NCI-H524 treated with DMSO at 0.1 percent for 48 hours (cell line): Measurements from ENCODE around the gene G6PC1.
"Not testable (repeated sequence)": the region's sequence is repeated elsewhere in the genome, so short reads cannot be mapped to it uniquely, and the experiment has no call there.

ENCODE experiments used
- DNase-seq: peaks from one replicate; lab custom pipeline; 2025; lab: John Stamatoyannopoulos, UW

The G6PC1 gene

DNA sequence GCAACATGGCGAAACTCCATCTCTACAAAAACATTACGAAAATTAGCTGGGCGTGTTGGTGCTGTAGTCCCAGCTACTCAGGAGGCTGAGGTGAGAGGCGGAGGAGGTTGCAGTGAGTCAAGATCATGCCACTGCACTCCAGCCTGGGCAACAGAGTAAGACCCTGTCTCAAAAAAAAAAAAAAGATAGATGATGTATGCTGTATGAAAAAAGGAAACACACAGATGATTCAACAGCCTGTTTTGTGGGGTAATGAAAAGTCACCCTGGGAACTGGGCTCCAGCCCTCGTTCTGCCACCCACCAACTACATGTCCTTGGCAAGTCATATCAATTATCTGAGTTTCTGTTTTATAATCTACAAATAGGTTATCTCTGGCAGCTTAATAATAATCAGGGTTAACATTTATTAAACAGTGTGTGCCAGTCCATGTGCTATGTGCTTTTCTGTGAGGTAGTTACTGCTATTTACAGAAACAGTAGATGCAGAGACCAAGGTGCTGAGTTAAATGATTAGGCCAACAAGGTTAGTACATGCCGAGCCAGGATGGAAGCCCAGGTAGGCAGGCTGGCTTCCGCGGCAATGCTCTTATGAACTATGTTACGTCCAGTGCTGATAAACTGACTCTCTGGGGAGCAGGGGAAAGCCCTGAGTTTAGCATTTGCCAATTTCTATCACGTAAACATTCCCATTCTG lies 1.1 kb downstream of the G6PC1 start:
- DNase-seq = no peak

DNA sequence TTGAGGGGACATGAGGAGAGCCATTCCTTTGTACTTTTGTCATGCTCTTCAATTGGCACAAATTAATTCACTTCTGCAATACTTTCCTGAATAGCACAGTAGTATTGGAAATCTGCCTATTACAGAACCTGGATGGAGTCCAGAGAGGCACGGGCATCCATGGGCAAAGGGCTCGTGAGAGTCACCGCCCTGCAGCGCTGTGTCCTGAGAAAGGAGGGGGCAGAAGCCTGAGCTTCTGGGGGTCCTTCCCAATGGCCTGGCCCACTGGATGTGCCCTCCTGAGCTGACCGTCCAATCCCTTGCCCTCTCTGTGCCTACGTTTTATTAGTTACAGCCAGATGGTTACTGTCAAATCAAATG lies 3.5 kb downstream of the G6PC1 start:
- DNase-seq = no peak

DNA sequence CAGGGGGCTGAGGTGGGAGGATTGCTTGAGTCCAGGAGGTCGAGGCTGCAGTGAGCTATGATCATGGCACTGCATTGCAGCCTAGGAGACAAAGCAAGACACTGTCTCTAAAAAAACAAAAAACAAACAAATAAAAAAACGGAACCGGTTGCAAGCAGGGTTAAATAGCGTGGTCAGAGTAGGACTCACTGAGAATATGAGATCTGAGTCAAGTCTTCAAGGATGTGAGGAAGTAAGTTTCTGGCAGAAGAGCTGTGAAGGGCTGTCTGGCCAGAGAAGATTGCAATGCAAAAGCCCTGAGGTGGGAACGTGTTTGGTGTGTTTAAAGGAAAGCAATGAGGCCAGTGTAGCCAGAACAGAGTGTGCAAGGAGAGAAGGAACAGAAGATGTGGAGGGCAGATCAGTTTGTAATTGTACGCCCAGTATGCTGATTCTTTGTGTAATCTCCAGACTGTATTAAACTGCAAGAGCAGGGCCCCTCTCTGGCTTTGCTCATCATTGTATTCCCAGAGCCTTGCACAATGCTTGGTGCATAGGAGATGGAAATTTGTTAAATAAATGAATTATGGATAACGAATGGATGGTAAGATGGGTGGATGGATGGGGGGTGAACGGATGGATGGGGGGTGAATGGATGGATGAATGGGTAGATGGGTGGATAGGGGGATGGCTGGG lies 6.3 kb downstream of the G6PC1 start:
- no peak for DNase-seq

DNA sequence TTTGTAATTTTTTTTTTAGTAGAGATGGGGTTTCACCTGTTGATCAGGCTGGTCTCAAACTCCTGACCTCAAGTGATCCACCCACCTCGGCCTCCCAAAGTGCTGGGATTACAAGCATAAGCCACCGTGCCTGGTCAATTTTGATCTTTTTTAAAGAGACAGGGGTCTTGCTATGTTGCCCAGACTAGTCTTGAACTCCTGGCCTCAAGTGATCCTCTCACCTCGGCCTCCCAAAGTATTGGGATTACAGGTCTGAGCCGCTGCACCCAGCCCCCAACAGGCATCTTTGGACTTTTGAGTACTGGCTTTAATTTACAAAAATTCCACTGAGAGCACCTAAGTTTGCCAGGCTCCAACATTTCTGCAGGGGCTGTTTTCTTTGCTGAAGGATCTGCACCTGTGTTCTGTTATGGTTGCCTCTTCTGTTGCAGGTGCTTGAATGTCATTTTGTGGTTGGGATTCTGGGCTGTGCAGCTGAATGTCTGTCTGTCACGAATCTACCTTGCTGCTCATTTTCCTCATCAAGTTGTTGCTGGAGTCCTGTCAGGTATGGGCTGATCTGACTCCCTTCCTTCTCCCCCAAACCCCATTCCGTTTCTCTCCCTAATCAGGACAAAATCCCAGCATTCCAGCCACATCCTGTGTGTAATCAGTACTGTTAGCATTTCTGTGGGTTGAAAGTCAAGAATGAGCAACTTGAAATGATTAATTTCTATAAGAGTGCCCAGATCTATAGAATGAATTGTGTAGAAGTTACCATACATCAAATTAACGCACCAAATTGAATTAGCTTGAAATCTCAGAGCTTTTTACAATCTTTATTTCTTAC lies 8.5 kb downstream of the G6PC1 start:
- DNase-seq = no peak

DNA sequence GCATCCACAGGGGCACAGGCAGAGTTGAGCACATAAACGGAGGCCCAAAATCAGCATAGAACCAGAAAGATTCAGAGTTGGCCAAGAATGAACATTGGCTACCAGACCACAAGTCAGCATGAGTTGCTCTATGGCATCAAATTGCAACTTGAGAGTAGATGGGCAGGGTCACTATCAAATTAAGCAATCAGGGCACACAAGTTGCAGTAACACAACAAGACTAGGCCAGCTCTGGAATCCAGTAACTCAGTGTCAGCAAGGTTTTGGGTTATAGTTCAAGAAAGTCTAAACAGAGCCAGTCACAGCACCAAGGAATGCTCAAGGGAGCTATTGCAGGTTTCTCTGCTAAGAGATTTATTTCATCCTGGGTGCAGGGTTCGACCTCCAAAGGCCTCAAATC lies 12.9 kb downstream of the G6PC1 start:
- no peak for DNase-seq

DNA sequence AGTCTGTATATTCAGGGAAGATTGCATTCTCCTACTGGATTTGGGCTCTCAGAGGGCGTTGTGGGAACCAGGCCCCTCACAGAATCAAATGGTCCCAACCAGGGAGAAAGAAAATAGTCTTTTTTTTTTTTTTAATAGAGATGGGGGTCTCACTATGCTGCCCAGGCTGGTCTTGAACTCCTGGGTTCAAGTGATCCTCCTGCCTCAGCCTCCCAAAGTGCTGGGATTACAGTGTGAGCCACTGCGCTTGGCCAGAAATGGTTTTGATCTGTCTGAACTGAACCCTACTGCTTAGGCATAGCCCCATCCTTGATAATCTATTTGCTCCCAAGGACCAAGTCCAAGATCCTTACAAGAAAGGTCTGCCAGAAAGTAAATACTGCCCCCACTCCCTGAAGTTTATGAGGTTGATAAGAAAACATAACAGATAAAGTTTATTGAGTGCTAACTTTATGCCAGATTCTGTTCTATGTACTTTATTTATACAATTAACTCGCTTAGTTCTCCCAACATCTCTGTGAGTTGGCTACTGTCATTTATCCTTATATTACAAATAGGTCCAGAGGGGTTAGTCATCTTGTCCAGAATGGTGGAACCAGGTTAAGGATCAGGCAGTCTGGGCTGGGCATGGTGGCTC lies 13.5 kb downstream of the G6PC1 start:
- DNase-seq = no peak

DNA sequence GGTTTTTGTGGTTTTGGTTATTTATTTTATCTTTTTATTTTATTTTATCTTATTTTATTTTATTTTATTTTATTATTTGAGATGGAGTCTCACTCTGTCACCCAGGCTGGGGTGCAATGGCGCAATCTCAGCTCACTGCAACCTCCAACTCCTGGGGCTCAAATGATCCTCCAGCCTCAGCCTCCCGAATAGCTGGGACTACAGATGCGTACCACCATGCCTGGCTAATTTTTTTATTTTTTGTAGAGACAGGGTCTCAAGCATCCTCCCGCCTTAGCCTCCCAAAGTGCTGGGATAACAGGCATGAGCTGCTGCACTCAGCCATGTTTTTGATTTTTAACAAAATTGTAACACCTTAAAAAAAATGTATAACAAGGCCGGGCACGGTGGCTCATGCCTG lies 14.7 kb downstream of the G6PC1 start:
- not testable (repeated sequence) for DNase-seq

DNA sequence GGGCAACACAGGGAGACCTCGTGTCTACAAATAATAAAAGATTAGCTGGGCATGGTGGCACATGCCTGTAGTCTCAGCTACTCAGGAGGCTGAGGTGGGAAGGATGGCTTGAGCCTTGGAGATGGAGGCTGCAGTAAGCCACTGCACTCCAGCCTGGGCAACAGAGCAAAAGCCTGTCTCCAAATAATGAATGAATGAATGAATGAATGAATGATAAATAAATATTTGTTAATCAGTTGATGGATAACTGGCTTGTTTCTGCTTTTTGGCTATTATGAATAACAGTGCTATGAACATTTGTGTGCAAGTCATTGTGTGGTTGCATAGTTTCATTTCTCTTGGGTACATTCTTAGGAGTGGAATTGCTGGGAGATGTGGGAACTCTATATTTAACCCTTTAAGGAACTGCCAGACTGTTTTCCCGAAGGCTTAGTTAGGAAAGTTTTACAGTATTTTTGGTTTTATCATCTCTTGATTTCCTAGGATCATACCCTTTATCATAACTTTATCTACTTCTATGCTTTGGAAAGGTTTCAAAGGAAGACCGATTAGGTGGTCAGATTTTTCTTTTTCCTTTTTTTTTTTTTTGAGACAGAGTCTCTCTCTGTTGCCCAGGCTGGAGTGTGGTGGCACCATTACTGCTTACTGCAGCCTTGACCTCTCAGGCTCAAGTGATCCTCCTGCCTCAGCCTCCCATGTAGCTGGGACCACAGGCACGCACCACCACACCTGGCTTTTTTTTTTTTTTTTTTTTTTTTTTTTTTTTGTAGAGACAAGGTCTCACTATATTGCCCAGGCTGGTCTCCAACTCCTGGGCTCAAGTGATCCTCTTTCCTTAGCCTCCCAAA lies 16.0 kb downstream of the G6PC1 start:
- DNase-seq = not testable (repeated sequence)

DNA sequence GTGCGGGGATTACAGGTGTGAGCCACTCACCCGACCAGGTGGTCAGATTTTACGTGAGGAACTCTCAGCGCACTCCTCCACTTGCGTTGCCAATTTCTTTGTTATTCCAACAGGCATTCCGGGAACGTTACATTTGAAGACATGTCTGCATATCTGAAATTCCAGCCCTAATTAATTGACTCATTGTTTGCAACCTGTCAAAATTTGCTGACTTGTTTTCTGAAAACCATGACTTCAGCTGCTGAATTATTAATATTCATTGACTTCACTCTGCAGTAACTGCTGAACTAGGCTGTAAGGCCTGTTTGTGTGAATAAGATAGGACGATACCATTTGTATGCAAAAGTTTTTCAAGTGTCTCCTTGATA lies 16.6 kb downstream of the G6PC1 start:
- DNase-seq = no peak

DNA sequence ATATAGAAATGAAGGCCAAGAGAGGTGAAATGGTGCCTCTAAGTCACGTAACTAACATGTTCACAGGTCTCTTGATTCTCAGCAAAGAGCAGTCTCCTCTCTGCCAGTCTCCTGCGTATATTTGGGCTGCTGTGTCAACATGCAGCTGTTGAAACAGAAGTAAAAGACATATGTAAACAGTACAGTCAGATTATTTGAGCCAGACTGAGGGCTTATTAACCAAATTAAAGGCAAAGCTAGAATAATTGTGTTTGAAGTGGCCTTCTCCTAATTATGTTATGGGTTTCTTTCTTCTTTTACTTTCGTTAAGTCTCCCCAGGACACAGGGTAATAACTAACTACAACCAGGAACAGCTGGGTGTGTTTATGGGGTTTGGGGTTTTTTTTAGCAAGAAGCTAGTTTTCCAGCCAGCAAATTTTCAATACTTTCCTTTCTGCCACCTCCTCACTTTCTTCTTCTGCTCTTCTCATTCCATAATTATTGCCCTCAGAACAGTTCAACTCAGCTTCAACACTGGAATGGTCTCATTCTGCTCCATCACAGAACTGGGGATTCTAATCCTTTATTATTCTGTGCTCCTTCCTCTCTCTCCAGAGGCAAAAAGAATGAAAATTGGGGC lies 18.4 kb downstream of the G6PC1 start:
- no peak for DNase-seq

DNA sequence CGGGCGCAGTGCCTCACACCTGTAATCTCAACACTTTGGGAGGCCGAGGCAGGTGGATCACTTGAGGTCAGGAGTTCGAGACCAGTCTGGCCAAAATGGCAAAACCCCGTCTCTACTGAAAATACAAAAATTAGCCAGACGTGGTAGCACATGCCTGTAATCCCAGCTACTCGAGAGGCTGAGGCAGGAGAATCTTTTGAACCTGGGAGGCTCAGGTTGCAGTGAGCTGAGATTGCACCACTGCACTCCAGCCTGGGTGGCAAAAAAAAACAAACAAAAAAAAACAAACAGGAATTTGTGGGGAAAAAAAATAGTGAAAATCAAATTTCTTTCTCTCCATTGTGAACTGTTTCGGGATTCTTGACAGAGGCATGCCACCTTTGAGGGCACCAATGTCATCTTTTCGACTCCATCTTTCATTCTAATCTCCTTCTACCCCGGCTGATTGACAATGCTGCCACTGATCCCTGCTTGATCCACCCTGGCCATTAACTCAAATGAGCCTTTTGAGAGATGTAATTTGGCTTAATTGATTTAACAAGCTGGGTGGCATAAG lies 19.0 kb downstream of the G6PC1 start:
- DNase-seq = not testable (repeated sequence)

DNA sequence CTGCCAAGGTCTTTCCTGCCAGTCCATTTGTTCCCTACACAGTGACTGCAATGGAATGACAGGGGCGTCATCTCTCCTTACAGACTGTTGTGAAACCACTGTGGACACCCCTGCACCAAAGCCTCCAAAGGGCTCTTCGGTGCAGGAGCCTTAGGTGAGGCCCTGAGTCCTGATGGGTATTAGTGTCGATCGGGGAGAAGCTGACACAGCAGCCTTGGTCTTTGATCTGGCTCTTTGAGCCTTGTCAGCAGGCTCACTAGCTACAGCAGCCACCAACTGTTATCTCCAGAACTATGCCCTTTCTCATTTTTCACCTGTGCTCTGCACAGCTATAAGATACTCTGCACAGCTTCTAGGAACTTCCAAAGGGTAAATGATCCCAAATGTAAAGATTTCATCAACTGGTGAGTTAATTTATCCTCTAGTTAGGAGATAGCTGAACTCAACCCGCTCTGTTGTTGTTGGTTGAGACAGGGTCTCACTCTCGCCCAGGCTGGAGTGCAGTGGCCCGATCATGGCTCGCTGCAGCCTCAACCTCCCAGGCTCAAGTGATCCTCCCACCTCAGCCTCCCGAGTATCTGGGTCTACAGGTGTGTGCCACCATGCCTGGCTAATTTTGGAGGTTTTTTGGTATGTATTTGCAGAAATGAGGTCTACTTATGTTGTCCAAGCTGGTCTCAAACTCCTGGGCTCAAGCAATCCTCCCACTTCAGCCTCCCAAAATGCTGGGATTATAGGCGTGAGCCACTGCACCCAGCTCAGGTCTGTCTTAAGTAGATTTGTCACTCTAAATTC lies 19.7 kb downstream of the G6PC1 start:
- DNase-seq = no peak

DNA sequence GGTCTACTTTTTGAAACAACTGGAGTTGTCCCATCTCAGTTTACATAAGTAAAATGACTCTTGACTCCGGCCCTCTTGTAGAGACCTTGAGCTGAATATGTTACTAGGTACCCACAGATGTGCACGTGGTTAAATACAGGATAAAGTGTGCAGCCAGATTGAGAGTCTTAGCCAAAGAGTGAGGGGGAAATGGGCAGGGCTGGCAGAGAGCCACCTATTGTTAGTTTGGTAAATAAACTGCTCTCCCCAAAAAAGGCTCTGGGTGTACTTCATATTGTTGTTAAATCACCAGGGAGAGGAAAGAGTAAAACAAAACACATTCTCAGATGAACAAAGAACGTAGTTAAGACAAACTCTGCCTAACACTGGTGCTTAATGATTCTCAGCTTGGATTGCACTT lies 20.3 kb downstream of the G6PC1 start:
- DNase-seq = no peak

DNA sequence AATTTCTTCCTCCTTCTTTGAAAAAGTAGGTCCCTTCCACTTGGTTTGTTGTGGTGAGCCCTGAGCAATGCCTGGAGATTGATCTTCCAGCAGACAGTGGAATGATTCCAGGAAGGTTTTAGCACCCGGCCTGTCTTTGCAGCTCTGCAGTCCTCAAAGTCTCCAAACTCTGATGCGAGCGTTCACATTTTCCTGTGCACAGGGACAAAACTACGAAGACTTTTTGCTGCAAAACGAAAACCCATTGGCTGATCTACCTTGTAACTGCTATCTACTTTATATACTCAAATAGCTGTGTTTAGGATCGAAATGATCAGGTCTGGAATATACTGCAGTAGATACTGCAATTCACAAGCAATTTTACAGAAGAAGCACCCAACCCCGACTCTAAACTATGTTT lies 21.7 kb downstream of the G6PC1 start:
- no peak for DNase-seq

DNA sequence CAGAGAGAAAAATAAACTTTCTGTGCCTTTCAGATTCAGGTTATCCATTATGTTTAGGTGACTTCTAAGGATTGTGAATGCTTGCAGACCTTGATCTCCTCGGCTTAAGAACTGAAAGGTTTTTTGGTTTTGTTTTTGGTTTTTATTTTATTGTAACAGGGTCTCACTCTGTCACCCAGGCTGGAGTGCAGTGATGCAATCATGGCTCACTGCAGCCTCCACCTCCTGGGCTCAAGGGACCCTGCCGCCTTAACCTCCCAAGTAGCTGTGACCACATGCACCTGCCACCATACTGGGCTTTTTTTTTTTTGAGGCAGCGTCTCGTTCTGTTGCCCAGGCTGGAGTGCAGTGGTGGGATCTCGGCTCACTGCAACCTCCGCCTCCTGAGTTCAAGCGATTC lies 22.9 kb downstream of the G6PC1 start:
- not testable (repeated sequence) for DNase-seq

DNA sequence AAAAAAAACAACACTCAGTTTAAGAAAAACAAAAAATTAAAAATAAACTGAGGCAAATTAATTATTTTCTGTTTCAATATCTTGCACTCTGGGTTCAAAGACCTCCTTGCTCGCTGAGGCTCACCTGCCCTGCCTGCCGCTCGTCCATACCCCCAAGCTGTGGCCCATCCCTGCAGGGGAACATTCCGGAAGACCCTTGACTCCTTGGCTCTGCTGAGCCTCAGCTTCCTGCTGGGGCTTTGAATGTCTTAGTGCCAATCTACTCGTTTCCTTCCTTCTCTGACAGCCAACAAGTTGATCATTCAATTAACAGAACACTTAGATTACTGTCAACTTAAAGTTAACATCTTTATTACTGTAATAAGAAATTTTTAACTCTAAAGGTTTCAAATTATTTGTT lies 24.3 kb downstream of the G6PC1 start:
- DNase-seq = no peak

DNA sequence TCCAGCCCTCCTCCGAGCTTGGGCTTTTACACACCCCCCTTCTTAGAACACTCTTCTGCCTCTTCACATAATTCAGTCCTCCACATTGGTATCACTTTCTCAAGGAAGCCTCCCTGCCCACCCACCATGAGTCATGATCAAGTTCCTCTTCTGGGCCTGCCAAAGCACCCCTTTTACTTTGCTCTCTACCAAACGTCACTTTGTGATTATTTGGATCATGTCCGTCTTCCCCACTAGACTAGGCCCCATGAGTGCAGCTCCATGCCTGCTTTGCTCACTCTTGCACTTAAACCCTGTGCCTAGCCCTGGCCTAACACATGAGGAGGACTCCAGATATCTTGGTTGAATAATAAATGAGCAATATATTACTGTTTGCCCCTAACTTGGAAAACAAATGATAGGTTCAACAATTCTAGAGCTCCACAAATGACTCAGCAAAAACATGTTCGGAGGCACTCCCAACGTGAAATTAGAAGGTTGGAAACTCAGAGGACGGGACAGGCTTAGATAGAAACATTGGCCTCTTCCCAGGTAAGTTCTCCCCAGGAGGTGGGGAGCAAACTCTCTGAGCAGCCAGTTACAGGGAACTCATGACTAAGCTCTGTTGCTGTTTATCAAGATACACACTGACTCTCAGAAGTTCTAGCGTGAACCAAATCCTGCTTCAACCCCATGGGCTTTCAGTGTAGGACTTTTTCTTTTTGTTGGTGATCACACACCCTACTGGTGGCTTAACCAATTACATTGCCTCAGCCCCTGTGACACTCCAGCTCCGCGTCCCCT lies 28.3 kb downstream of the G6PC1 start:
- no peak for DNase-seq

DNA sequence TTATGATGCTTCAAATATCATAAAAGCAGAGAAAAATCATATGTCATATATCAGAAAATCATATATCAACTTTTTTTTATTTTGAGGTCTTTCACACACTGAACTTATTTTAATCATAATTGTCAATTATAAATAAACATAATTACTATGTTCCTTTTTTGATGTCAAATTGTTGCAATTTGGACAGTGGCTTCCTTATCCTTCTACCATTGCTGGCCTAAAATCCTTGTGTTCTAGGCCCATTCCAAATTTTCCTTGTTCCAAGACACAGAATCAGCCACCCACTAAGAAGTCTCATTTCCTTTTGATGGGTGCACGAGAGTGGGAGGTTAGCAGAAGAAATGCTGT lies 28.9 kb downstream of the G6PC1 start:
- DNase-seq = no peak
